ENCODE data around the gene UNC13A.

Gene UNC13A

GRCh38 chr19:17703824-17704463 lies 15.8 kb upstream of the UNC13A start:
- no peak for DNase-seq

DNA sequence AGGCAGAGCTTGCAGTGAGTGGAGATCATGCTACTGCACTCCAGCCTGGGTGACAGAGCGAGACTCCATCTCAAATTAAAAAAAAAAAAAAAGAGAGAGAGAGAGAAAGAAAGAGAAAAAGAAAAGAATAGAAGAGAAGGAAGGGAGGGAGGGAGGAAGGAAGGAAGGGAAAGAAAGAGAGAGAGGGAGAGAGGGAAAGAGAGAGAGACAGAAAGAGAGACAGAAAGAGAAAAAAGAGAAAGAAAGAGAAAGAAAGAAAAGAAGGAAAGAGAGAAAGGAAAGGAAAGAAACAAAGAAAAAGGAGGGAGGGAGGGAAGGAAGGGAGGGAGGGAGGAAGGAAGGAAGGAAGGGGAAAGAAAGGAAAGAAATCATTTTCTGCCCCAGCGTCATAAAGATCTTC lies 7.0 kb upstream of the UNC13A start:
- DNase-seq, result no peak

DNA sequence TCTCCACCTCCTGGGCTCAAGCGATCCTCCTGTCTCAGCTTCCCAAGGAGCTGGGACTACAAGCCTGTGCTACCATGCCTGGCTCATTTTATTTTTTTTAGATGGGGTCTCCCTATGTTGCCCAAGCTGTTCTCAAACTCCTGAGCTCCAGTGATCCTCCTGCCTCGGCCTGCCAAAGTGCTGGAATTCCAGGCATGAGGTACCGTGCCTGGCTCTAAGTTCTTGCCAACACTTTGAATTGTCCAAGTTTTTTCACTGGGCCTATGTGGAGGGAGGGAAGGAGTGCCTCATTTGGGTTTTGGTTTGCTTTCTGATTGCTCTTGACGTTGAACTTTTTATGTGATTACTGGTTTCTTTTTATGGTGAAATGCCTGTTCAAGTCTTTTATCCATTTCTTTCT lies 4.4 kb upstream of the UNC13A start:
- no peak for DNase-seq

- DNase-seq, result no peak
Measured at GRCh38 chr19:17688853-17689595, 870 bp upstream of the UNC13A start.

DNA sequence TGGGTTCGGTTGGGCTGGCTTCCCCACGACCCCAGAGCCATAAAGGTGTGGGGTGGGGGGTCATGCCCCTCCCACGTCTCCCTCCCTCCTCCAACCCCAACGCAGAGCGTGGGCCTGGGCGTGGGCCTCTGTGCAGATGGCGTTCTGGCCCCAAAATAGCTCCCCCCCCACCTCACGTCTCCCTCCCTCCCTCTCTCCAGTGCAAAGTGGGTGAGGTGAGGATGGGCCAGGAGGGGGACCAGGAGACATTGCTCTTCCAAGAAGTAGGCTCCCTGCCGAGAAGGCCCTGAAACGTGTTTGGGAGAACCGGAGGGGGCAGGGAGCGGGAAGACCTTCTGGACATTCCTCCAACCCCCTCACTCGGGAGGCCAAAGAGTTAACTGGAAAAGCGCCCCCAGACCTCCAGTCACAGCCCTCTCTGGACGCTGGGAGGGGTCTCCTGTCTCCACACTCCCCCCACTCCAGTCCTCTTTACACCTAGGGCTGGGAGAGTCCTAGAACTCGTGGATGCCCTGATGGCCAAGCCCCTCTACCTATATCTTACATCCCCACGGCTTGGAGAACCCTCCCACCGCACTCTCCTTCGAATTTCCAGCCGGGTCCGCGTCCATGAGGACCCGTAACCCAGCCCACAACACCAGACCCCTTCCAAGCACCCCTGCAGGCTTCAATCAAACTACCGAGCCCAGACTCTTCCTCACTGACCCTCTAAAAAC lies 855 bp downstream of the UNC13A start:
- DNase-seq, result no peak

GRCh38 chr19:17686592-17687024 lies 1.5 kb downstream of the UNC13A start:
- no peak for DNase-seq

DNA sequence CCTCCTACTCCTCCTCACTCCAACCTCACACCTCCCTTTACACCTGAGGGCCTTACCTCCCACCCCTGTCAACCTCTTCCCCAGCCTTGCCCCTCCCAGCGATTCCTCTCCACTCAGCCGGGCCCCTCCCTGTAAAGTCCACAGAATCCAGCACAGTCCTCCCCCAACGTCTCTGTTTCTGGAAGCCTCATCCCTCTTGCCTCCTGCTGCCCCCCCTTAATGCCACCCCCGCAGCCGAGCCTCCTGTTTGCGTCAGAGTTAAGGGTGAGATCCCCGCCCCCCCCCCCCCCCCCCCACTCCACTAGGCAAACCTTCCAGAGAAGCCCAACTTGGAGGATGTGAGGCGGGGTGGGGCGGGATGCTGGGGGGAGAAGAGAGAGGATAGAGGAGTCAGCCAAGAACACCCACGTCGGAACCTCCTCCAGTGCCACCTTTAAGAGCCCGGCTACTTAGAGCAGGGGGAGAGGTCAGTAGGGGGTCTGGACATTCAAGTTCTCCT lies 2.1 kb downstream of the UNC13A start:
- no peak for DNase-seq

DNA sequence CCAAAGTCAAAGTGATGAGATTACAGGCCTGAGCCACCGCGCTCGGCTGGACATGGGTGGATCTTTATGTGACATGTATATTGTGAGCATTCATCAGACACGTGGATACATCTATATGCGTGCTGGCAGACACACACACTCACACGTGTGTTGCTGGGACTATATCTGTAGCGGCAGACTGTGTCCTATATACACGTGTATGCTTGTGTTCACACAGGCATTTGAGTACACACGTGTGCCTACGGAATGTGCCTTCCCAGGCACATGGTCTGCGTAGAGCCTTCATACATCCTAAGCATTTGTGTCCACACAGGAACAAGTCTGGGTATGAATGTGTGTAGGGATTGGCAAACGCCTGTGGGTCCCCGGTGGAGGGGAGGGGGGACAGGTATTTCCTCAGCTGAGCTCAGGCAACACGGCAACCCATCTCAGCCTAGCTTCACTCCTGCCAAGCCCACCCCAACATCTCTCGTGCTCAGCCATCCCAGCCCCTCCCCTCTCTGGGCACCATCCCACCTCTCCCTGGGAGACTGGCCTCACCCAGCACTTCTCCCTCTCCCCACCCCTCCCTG lies 2.6 kb downstream of the UNC13A start:
- DNase-seq, result no peak

- DNase-seq, result no peak
Measured at GRCh38 chr19:17684256-17684655, 3.9 kb downstream of the UNC13A start.

- no peak for DNase-seq
Measured at GRCh38 chr19:17683078-17683477, 5.1 kb downstream of the UNC13A start.

DNA sequence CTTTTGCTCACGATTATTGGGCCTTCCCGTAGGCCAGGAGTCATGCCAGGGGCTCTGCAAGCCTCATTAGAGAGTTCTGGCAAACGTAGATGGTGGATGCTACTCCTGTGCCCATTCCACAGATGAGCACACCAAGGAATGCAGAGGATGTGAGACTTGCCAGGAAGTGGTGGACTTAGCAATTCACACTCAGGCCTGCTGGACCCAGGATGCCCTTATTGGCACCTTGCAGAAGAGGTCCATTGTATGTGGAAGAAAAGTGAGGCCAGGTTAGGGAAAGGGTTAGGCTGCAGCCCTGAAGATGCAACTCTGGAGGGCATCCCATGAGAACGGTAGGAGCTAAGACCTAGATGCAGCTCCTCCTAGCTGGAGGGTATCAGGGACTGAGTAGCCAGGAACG lies 5.9 kb downstream of the UNC13A start:
- no peak for DNase-seq

GRCh38 chr19:17681505-17682125 lies 6.5 kb downstream of the UNC13A start:
- DNase-seq, result no peak

- no peak for DNase-seq
Measured at GRCh38 chr19:17680230-17680722, 7.9 kb downstream of the UNC13A start.

DNA sequence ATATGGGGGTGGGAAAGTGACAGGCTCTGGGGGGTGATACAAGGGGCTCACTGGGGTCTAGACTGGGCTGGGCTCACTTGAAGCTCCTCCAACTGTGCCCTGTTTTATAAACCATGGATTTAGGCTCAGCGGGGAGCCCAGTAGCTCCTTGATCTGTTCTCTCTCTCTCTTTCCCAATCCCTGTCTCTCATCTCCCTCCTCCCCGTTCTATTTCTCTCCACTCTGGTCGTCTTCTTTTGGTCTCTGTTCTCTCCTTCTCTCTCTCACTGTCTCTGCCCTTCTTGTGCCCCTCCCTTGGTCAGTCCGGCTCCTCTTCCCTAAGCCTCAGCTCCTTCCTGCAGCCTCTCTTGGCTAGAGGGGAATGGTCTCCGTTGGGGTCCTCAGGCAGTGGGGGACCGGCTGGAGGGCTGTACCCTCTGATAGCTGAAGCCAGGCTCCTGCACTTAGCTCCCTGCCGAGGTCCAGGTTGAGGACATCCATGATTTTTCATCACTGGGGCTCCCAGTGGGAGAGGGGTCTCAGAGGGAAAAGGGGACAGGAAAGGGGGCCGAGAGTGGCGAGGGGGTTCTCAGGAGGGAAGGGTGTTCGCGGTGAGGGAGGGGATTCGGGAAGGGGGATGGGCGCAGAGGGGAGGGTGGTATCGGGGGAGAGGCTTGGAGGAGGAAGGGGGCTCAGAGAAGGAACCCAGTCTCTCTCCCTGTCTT lies 8.5 kb downstream of the UNC13A start:
- no peak for DNase-seq

GRCh38 chr19:17678836-17679235 lies 9.3 kb downstream of the UNC13A start:
- no peak for DNase-seq

GRCh38 chr19:17677002-17677401 lies 11.2 kb downstream of the UNC13A start:
- DNase-seq, result no peak

- no peak for DNase-seq
Measured at GRCh38 chr19:17676295-17676694, 11.9 kb downstream of the UNC13A start.

- no peak for DNase-seq
Measured at GRCh38 chr19:17673937-17674799, 14.0 kb downstream of the UNC13A start.

DNA sequence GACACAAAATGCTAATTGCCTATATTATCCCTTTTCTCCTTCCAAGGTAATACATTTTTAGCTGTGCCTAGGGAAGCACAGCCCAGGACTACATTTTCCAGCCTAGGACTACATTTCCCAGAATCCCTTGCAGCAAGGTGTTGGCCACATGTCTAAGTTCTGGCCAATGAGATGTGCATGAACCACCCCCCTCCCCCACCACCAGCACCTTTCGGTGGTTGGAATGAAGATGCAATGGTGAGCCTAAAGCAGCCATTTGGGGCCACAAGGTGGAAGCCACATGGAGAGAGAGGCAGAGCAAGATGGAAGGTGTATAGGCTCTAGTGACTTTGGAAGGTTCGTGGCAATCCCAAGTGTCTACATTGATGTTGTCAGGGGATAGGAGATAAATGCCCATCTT lies 16.2 kb downstream of the UNC13A start:
- DNase-seq, result no peak

GRCh38 chr19:17669419-17669818 lies 18.7 kb downstream of the UNC13A start:
- DNase-seq, result no peak

GRCh38 chr19:17665058-17665457 lies 23.1 kb downstream of the UNC13A start:
- no peak for DNase-seq
